ENCODE measurements around the gene FNDC11. TPM values are rescaled to one million over a fixed set of nuclear protein-coding genes. Genes with fewer than 3 reads are reported as not detected.

Gene FNDC11
- total RNA-seq, 1 donor from 2014 or later: 0.27 TPM

GRCh38 chr20:63585616-63586565 is 31.9 kb downstream of the FNDC11 start:
- Mint-ChIP-seq H3K36me3 (ENCODE audit: low read depth) (peaks cover 21% of the 10 kb centered on the region), H3K27ac (no peak overlapping the region), H3K9me3 (no peaks in the 10 kb centered on the region), H3K27me3 (ENCODE audit: low read depth) (peaks cover 6% of the 10 kb centered on the region), H3K4me3 (ENCODE audit: low read depth) (no peak overlapping the region), H3K4me1 (ENCODE audit: low read depth) (no peaks in the 10 kb centered on the region)
- DNase-seq (ENCODE audit: low spot score): no peak
- intact Hi-C loops (cut with micrococcal nuclease): no loop called here

GRCh38 chr20:63586797-63587196 is 32.8 kb downstream of the FNDC11 start:
- no peak for DNase-seq (ENCODE audit: low spot score)
- no peaks in the 10 kb centered on the region for H3K4me1 Mint-ChIP-seq (ENCODE audit: low read depth)
- H3K4me3 Mint-ChIP-seq (ENCODE audit: low read depth): no peak overlapping the region
- no peaks in the 10 kb centered on the region for H3K9me3 Mint-ChIP-seq
- peaks cover 3% of the 10 kb centered on the region for H3K27me3 Mint-ChIP-seq (ENCODE audit: low read depth)
- no peak overlapping the region for H3K27ac Mint-ChIP-seq
- peaks cover 27% of the 10 kb centered on the region for H3K36me3 Mint-ChIP-seq (ENCODE audit: low read depth)
- intact Hi-C loops (cut with micrococcal nuclease): no loop called here

DNA sequence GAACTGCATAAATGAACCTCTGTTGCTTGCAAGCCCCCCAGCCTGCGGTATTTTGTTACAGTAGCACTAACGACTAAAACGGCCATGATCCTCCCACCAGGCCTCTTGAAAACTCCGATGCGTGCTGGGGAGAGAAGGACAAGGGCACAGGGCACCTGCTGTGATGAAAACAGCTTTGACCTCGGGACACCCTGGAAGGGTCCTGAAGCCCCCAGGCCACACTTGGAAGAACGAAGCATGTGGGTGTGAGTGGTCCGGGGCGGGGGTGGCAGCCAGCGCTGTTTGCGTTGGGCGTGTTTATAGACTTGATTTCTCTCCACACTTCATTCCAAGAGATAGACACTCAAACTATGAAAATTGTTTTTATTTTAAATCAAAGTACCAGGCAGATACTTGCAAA is 33.3 kb downstream of the FNDC11 start:
- H3K4me3 Mint-ChIP-seq (ENCODE audit: low read depth): no peak overlapping the region
- no peak overlapping the region for H3K27ac Mint-ChIP-seq
- no peaks in the 10 kb centered on the region for H3K4me1 Mint-ChIP-seq (ENCODE audit: low read depth)
- peaks cover 30% of the 10 kb centered on the region for H3K36me3 Mint-ChIP-seq (ENCODE audit: low read depth)
- no peak for DNase-seq (ENCODE audit: low spot score)
- intact Hi-C loops (cut with micrococcal nuclease): no loop called here
- peaks cover 3% of the 10 kb centered on the region for H3K27me3 Mint-ChIP-seq (ENCODE audit: low read depth)
- no peaks in the 10 kb centered on the region for H3K9me3 Mint-ChIP-seq

- Mint-ChIP-seq H3K36me3 (ENCODE audit: low read depth) (peaks cover 31% of the 10 kb centered on the region), H3K9me3 (no peaks in the 10 kb centered on the region), H3K27me3 (ENCODE audit: low read depth) (peaks cover 3% of the 10 kb centered on the region), H3K4me1 (ENCODE audit: low read depth) (no peaks in the 10 kb centered on the region), H3K4me3 (ENCODE audit: low read depth) (no peak overlapping the region), H3K27ac (no peak overlapping the region)
- intact Hi-C loops (cut with micrococcal nuclease): no loop called here
- DNase-seq (ENCODE audit: low spot score): no peak
These were observed 34.0 kb downstream of the FNDC11 start for GRCh38 chr20:63587776-63588591.

GRCh38 chr20:63588641-63589041 is 34.7 kb downstream of the FNDC11 start:
- Mint-ChIP-seq H3K4me1 (ENCODE audit: low read depth) (no peaks in the 10 kb centered on the region), H3K4me3 (ENCODE audit: low read depth) (no peak overlapping the region), H3K27me3 (ENCODE audit: low read depth) (peaks cover 3% of the 10 kb centered on the region), H3K9me3 (no peaks in the 10 kb centered on the region), H3K27ac (no peak overlapping the region), H3K36me3 (ENCODE audit: low read depth) (peaks cover 37% of the 10 kb centered on the region)
- intact Hi-C loops (cut with micrococcal nuclease): no loop called here
- no peak for DNase-seq (ENCODE audit: low spot score)

GRCh38 chr20:63589261-63590217 is 35.6 kb downstream of the FNDC11 start:
- Mint-ChIP-seq H3K9me3 (no peaks in the 10 kb centered on the region), H3K27ac (no peak overlapping the region), H3K4me1 (ENCODE audit: low read depth) (no peaks in the 10 kb centered on the region), H3K36me3 (ENCODE audit: low read depth) (peaks cover 37% of the 10 kb centered on the region), H3K4me3 (ENCODE audit: low read depth) (no peak overlapping the region), H3K27me3 (ENCODE audit: low read depth) (no peaks in the 10 kb centered on the region)
- intact Hi-C loops (cut with micrococcal nuclease): no loop called here
- no peak for DNase-seq (ENCODE audit: low spot score)

DNA sequence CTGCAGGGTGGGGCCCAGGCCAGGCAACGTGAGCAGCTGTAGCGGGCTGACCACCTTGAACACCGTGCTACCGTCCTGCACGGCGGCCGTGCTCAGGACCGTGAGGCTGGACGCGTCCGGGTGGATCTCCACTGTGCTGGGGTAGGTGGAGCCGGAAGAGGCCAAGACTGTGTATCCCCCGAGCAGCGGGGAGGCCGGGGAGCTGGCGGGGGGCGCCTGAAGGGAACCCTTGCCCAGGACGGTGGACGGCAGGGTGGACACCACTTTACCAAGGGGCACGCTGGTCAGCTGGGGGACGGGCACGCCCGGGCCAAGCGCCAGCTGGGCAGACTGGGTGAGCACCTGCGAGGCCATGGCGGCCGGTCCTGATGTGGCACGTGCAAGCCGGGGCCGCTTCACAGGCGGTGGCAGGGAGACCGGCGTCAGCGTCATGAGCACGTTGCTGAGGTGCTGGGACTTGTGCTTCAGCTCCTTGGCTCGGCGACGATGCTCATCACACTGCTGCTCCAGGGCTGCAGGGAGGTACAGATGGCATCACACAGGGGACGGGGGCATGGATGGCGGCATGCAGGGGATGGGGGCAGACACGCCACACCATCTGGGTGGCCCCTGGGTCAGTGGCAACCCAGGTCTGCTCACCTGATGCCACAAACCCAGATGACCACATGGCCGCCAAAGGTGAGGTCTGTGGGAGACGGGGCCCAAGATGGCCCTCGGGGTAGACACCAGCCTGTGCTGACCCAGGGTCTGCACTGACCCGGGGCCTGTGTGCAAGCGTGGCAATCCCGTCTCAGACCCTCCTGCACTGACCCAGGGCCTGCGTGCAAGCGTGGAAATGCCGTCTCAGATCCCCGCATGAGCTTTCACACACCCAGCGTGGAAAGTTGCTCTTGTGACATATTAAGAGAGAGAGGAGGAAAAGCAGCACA is 36.5 kb downstream of the FNDC11 start:
- Mint-ChIP-seq H3K36me3 (ENCODE audit: low read depth) (peaks cover 40% of the 10 kb centered on the region), H3K27ac (no peak overlapping the region), H3K9me3 (no peaks in the 10 kb centered on the region), H3K4me3 (ENCODE audit: low read depth) (no peak overlapping the region), H3K27me3 (ENCODE audit: low read depth) (no peaks in the 10 kb centered on the region), H3K4me1 (ENCODE audit: low read depth) (no peaks in the 10 kb centered on the region)
- intact Hi-C loops (cut with micrococcal nuclease): no loop called here
- no peak for DNase-seq (ENCODE audit: low spot score)

- H3K27me3 Mint-ChIP-seq (ENCODE audit: low read depth): no peaks in the 10 kb centered on the region
- H3K4me3 Mint-ChIP-seq (ENCODE audit: low read depth): no peak overlapping the region
- intact Hi-C loops (cut with micrococcal nuclease): no loop called here
- no peaks in the 10 kb centered on the region for H3K9me3 Mint-ChIP-seq
- peaks cover 41% of the 10 kb centered on the region for H3K36me3 Mint-ChIP-seq (ENCODE audit: low read depth)
- no peaks in the 10 kb centered on the region for H3K4me1 Mint-ChIP-seq (ENCODE audit: low read depth)
- no peak overlapping the region for H3K27ac Mint-ChIP-seq
- DNase-seq (ENCODE audit: low spot score): no peak
These were observed 37.2 kb downstream of the FNDC11 start for GRCh38 chr20:63591147-63591533.

DNA sequence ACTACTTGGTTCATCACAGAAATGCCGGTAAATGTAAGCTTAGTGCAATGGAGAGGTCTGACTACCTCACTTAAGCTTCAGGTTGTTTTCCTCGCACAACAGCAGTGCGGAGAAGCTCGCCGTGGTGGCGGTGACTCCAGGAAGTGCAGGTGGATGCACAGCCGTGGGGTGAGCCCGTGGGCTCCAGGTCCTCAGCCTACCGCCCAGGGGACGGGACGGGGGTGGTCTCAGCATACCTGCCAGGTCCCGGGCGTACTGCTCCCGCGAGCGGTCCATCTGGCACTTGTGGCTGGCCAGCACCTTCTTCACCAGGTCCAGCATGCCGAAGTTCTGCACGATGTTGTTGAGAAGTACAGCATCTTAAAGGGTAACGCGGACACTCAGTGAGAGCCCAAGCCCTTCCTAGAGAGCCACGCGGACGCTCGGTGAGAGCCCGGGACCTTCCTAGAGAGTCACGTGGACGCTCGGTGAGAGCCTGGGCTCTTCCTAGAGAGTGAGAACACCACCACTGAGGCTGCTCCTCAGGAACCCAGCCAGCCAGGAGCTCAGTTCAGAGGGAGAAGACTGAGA is 37.9 kb downstream of the FNDC11 start:
- Mint-ChIP-seq H3K4me3 (ENCODE audit: low read depth) (no peak overlapping the region), H3K36me3 (ENCODE audit: low read depth) (peaks cover 41% of the 10 kb centered on the region), H3K4me1 (ENCODE audit: low read depth) (no peaks in the 10 kb centered on the region), H3K27me3 (ENCODE audit: low read depth) (no peaks in the 10 kb centered on the region), H3K9me3 (no peaks in the 10 kb centered on the region), H3K27ac (no peak overlapping the region)
- no peak for DNase-seq (ENCODE audit: low spot score)
- intact Hi-C loops (cut with micrococcal nuclease): no loop called here

DNA sequence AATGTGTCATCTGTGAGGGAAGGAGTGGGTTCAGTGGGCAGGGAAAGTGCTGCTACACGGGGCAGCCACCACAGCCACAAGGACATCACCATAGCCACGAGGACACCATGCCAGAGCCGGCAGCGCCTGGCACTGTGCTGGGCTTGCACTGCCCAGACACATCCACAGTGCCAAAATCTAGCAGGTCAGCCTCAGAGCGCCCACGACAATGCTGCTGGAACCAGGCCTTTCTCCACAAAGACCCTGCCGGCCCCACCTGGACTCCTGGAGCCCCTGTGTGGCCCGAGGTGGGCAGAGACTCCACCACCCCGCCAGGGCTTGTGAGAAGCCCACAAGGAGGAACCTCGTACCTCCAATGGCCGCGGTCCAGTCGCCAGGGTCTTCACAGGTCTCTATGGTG is 38.7 kb downstream of the FNDC11 start:
- Mint-ChIP-seq H3K27ac (no peak overlapping the region), H3K36me3 (ENCODE audit: low read depth) (peaks cover 36% of the 10 kb centered on the region), H3K27me3 (ENCODE audit: low read depth) (no peaks in the 10 kb centered on the region), H3K9me3 (no peaks in the 10 kb centered on the region), H3K4me1 (ENCODE audit: low read depth) (no peaks in the 10 kb centered on the region), H3K4me3 (ENCODE audit: low read depth) (no peak overlapping the region)
- no peak for DNase-seq (ENCODE audit: low spot score)
- intact Hi-C loops (cut with micrococcal nuclease): no loop called here

- no peaks in the 10 kb centered on the region for H3K4me1 Mint-ChIP-seq (ENCODE audit: low read depth)
- H3K4me3 Mint-ChIP-seq (ENCODE audit: low read depth): no peak overlapping the region
- no peaks in the 10 kb centered on the region for H3K27me3 Mint-ChIP-seq (ENCODE audit: low read depth)
- intact Hi-C loops (cut with micrococcal nuclease): no loop called here
- DNase-seq (ENCODE audit: low spot score): no peak
- H3K27ac Mint-ChIP-seq: no peak overlapping the region
- no peaks in the 10 kb centered on the region for H3K9me3 Mint-ChIP-seq
- H3K36me3 Mint-ChIP-seq (ENCODE audit: low read depth): peaks cover 41% of the 10 kb centered on the region
These were observed 40.1 kb downstream of the FNDC11 start for GRCh38 chr20:63594043-63594561.

Data from activated T-helper 2 cell treated with anti-CD3 and anti-CD28 coated beads, Interferon-gamma antibody, Interleukin-2, Interleukin-4, amounts not matched to agents 10 μg/mL and 5 μg/mL and 100 μg/mL, durations not matched to agents 14 hours and 24 hours and 36 hours (primary cell).